HL-60 (cell line): ENCODE measurements around the gene GREB1.

Experiments
- DNase-seq, 2 experiments: peaks; one replicate each; pipeline ENCODE4 v3.0.0-alpha.2; 2010 to 2020; ENCODE audit warnings: low read depth in 1 of 2, low spot score in 1 of 2
- H3K27ac ChIP-seq: fragments of 250-450 bp; sonication (Bioruptor Pico); replicated peaks from 2 replicates; pipeline ENCODE4 v1.5.1; 2020; ENCODE audit warnings: mild to moderate bottlenecking, moderate library complexity
- H3K27me3 ChIP-seq: fragments of 250-450 bp; sonication (Bioruptor Pico); 2 replicates; pipeline ENCODE4 v1.5.1; 2021; ENCODE audit warnings: mild to moderate bottlenecking, moderate library complexity; ENCODE audit not compliant: insufficient read depth, poor library complexity, severe bottlenecking
- H3K4me3 ChIP-seq: replicated peaks from 2 replicates; pipeline ENCODE4 v1.5.1; 2011; ENCODE audit warnings: mild to moderate bottlenecking, control low read depth, low read length; ENCODE audit not compliant: insufficient read depth
- CTCF ChIP-seq: IDR thresholded peaks from one replicate; pipeline ENCODE4 v1.5.1; 2011; ENCODE audit warnings: low read length, control low read depth, inconsistent platforms; ENCODE audit not compliant: insufficient read depth
- GABPA ChIP-seq: IDR thresholded peaks from 2 replicates; pipeline ENCODE4 v1.6.1; 2012; ENCODE audit warnings: low read depth
- POLR2AphosphoS5 ChIP-seq: IDR thresholded peaks from 2 replicates; pipeline ENCODE4 v1.6.1; 2012; ENCODE audit warnings: low read depth
- REST ChIP-seq: IDR thresholded peaks from 2 replicates; pipeline ENCODE4 v1.6.1; 2012; ENCODE audit warnings: low read depth; ENCODE audit not compliant: insufficient replicate concordance
- SPI1 ChIP-seq: IDR thresholded peaks from 2 replicates; pipeline ENCODE4 v1.6.1; 2012; ENCODE audit warnings: low read depth, mild to moderate bottlenecking, borderline replicate concordance

Gene GREB1

GRCh38 chr2:11649093-11649492 lies 115.2 kb downstream of the GREB1 start:
- Histone ChIP-seq H3K27ac (no peak overlapping the region), H3K4me3 (no peak overlapping the region), H3K27me3 (peaks cover 8% of the 10 kb centered on the region)
- TF ChIP-seq GABPA (no peak), POLR2AphosphoS5 (no peak), SPI1 (no peak), CTCF (no peak)
- no peak for DNase-seq

GRCh38 chr2:11651856-11652548 lies 118.2 kb downstream of the GREB1 start:
- H3K27me3 ChIP-seq, result peaks cover 3% of the 10 kb centered on the region
- no peak overlapping the region for H3K4me3 ChIP-seq
- H3K27ac ChIP-seq, result no peak overlapping the region
- TF ChIP-seq GABPA (no peak), POLR2AphosphoS5 (no peak), REST (no peak), SPI1 (no peak), CTCF (no peak)
- no peak for DNase-seq

GRCh38 chr2:11652553-11652952 lies 118.7 kb downstream of the GREB1 start:
- no peak overlapping the region for H3K4me3 ChIP-seq
- H3K27me3 ChIP-seq, result peaks cover 3% of the 10 kb centered on the region
- TF ChIP-seq SPI1, result no peak
- DNase-seq, result no peak
- H3K27ac ChIP-seq, result no peak overlapping the region

- no peak for DNase-seq
- Histone ChIP-seq H3K4me3 (no peak overlapping the region), H3K27ac (no peak overlapping the region), H3K27me3 (peaks cover 3% of the 10 kb centered on the region)
- TF ChIP-seq CTCF (no peak), POLR2AphosphoS5 (no peak), GABPA (no peak), SPI1 (no peak), REST (no peak)
These were observed 121.7 kb downstream of the GREB1 start for GRCh38 chr2:11655495-11655894.
